GM12864 (cell line): Measurements from ENCODE around the gene FBXO41.

ENCODE experiments used
- DNase-seq: peaks from one replicate; pipeline ENCODE4 v3.0.0-alpha.2; 2011; ENCODE audit warnings: low read depth
- H3K4me3 ChIP-seq: 2 replicates; pipeline ENCODE4 v1.5.1; 2011; ENCODE audit warnings: mild to moderate bottlenecking, low read depth, low read length, control low read depth
- TF ChIP-seq, protein P1 (sequence below): IDR thresholded peaks from 2 replicates; pipeline ENCODE4 v1.5.1; 2011; ENCODE audit warnings: low read depth, mild to moderate bottlenecking, moderate library complexity, low read length, control low read depth, inconsistent platforms; ENCODE audit errors: missing control alignments

Gene FBXO41

GRCh38 chr2:73256618-73256922 lies 27.7 kb downstream of the FBXO41 start:
- no peak for DNase-seq
- TF ChIP-seq, protein P1, sequence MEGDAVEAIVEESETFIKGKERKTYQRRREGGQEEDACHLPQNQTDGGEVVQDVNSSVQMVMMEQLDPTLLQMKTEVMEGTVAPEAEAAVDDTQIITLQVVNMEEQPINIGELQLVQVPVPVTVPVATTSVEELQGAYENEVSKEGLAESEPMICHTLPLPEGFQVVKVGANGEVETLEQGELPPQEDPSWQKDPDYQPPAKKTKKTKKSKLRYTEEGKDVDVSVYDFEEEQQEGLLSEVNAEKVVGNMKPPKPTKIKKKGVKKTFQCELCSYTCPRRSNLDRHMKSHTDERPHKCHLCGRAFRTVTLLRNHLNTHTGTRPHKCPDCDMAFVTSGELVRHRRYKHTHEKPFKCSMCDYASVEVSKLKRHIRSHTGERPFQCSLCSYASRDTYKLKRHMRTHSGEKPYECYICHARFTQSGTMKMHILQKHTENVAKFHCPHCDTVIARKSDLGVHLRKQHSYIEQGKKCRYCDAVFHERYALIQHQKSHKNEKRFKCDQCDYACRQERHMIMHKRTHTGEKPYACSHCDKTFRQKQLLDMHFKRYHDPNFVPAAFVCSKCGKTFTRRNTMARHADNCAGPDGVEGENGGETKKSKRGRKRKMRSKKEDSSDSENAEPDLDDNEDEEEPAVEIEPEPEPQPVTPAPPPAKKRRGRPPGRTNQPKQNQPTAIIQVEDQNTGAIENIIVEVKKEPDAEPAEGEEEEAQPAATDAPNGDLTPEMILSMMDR, result no peak
- no peak overlapping the region for H3K4me3 ChIP-seq

GRCh38 chr2:73255907-73256617 lies 28.2 kb downstream of the FBXO41 start:
- no peak for DNase-seq
- H3K4me3 ChIP-seq, result no peak overlapping the region
- TF ChIP-seq, protein P1, result no peak

GRCh38 chr2:73255007-73255644 lies 29.2 kb downstream of the FBXO41 start:
- no peak for DNase-seq
- H3K4me3 ChIP-seq, result no peak overlapping the region

GRCh38 chr2:73254343-73255006 lies 29.8 kb downstream of the FBXO41 start:
- TF ChIP-seq, protein P1, result no peak
- DNase-seq, result no peak
- no peak overlapping the region for H3K4me3 ChIP-seq

More at GRCh38 chr2:73255007-73255644, 29.2 kb downstream of the FBXO41 start:
- TF ChIP-seq, protein P1, result no peak

- no peak for DNase-seq
- TF ChIP-seq, protein P1, result no peak
- H3K4me3 ChIP-seq, result no peak overlapping the region
Measured at GRCh38 chr2:73253901-73254300, 30.4 kb downstream of the FBXO41 start.

GRCh38 chr2:73253400-73253799 lies 30.9 kb downstream of the FBXO41 start:
- DNase-seq, result no peak
- TF ChIP-seq, protein P1, result no peak
- H3K4me3 ChIP-seq, result no peak overlapping the region
